ENCODE results near the gene PPARG.

DNA sequence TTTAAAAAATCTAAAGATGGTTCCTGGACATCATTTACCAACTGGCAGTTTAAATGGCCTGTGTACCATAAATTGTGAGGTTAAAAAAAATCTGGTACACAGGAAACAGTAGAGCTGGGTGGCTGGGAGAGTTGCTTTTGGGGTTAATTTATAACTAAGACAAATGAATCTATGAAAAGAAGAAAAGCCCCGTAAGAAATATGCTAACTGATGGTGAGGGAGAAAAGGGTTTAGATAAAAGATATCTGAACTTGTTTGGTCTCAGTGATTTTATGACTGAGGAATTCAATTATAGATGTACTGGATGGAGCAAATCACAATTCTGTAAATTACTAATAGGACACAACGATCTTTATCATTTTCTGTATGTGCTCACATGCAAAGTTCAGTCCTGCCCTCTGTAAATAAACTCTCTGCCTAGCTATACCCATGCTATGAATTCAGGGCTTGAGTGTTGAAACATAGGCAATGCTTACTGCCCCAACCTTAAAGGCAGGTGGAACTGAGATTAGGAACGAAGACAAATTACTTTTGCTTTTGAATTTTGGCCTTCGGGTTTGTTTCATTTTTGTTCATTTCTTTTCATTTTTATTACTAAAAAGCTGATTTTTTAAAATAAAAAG lies 28.0 kb downstream of the PPARG start:
- TF ChIP-seq, protein P1, sequence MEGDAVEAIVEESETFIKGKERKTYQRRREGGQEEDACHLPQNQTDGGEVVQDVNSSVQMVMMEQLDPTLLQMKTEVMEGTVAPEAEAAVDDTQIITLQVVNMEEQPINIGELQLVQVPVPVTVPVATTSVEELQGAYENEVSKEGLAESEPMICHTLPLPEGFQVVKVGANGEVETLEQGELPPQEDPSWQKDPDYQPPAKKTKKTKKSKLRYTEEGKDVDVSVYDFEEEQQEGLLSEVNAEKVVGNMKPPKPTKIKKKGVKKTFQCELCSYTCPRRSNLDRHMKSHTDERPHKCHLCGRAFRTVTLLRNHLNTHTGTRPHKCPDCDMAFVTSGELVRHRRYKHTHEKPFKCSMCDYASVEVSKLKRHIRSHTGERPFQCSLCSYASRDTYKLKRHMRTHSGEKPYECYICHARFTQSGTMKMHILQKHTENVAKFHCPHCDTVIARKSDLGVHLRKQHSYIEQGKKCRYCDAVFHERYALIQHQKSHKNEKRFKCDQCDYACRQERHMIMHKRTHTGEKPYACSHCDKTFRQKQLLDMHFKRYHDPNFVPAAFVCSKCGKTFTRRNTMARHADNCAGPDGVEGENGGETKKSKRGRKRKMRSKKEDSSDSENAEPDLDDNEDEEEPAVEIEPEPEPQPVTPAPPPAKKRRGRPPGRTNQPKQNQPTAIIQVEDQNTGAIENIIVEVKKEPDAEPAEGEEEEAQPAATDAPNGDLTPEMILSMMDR (IDR thresholded peaks at IDR 0.05 in 8 of 11, conservative IDR thresholded peaks at IDR 0.05 in 3 of 11): no peak
- no peak for TF ChIP-seq POLR2AphosphoS5 (IDR thresholded peaks at IDR 0.05)
- no peak for TF ChIP-seq POLR2A (IDR thresholded peaks at IDR 0.05)

Measured in spleen (tissue), 7 donors.